Loucy (cell line): ENCODE data around the gene TMEM181.

ENCODE experiments used
- H2AFZ ChIP-seq: fragments of 200-600 bp; sonication (generic); 2 replicates; pipeline ENCODE4 v1.6.0; 2016; ENCODE audit warnings: antibody characterized with exemption, mild to moderate bottlenecking, low read length, moderate library complexity
- H3F3A ChIP-seq: fragments of 200-600 bp; 2 replicates; pipeline ENCODE4 v1.6.0; 2016; ENCODE audit warnings: antibody characterized with exemption, low read depth, mild to moderate bottlenecking
- H3K27me3 ChIP-seq: fragments of 200-600 bp; sonication (generic); 2 replicates; pipeline ENCODE4 v1.6.1; 2014; ENCODE audit warnings: low read length, mild to moderate bottlenecking; ENCODE audit not compliant: insufficient read depth, poor library complexity, severe bottlenecking
- H3K36me3 ChIP-seq: fragments of 200-600 bp; sonication (generic); 2 replicates; pipeline ENCODE4 v1.6.1; 2016; ENCODE audit warnings: low read length; ENCODE audit not compliant: insufficient read depth
- H3K4me1 ChIP-seq: fragments of 200-600 bp; sonication (generic); 2 replicates; pipeline ENCODE4 v1.5.1; 2014; ENCODE audit warnings: low read length, mild to moderate bottlenecking; ENCODE audit not compliant: insufficient read depth, poor library complexity, severe bottlenecking
- H3K4me2 ChIP-seq: fragments of 200-600 bp; sonication (generic); 2 replicates; pipeline ENCODE4 v1.6.0; 2014; ENCODE audit warnings: antibody characterized with exemption, low read length, low read depth, mild to moderate bottlenecking; ENCODE audit not compliant: poor library complexity, severe bottlenecking
- H3K4me3 ChIP-seq: fragments of 200-600 bp; sonication (generic); 2 replicates; pipeline ENCODE4 v1.5.1; 2014; ENCODE audit warnings: low read length, mild to moderate bottlenecking, mixed read lengths; ENCODE audit not compliant: poor library complexity, severe bottlenecking
- H3K79me2 ChIP-seq: fragments of 200-600 bp; sonication (generic); 2 replicates; pipeline ENCODE4 v1.6.1; 2014; ENCODE audit warnings: low read length; ENCODE audit not compliant: insufficient read depth
- H3K9ac ChIP-seq: fragments of 200-600 bp; sonication (generic); 2 replicates; pipeline ENCODE4 v1.6.0; 2014; ENCODE audit warnings: mild to moderate bottlenecking, low read depth, low read length, moderate library complexity; ENCODE audit not compliant: poor library complexity, severe bottlenecking
- H3K9me2 ChIP-seq: fragments of 200-600 bp; sonication (generic); replicated peaks from 2 replicates; pipeline ENCODE4 v1.6.1; 2016; ENCODE audit warnings: low read depth, low read length, mixed read lengths
- H3K9me3 ChIP-seq: fragments of 200-600 bp; sonication (generic); 2 replicates; pipeline ENCODE4 v1.6.1; 2014; ENCODE audit warnings: mild to moderate bottlenecking, antibody characterized with exemption, low read length, low read depth; ENCODE audit not compliant: insufficient read depth
- H4K20me1 ChIP-seq: fragments of 200-600 bp; sonication (generic); 2 replicates; pipeline ENCODE4 v1.6.0; 2014; ENCODE audit warnings: antibody characterized with exemption, low read length, mild to moderate bottlenecking; ENCODE audit not compliant: insufficient read depth, poor library complexity, severe bottlenecking
- EZH2phosphoT487 ChIP-seq: fragments of 200-600 bp; IDR thresholded peaks from 2 replicates; pipeline ENCODE4 v1.6.1; 2018; ENCODE audit warnings: antibody characterized with exemption, mild to moderate bottlenecking, moderate library complexity, borderline replicate concordance
- TF ChIP-seq, protein P1 (sequence below): fragments of 200-600 bp; sonication (generic); conservative IDR thresholded peaks from 2 replicates; pipeline ENCODE4 v1.5.1; 2014; ENCODE audit warnings: mild to moderate bottlenecking, antibody characterized with exemption, low read length

Gene TMEM181

DNA sequence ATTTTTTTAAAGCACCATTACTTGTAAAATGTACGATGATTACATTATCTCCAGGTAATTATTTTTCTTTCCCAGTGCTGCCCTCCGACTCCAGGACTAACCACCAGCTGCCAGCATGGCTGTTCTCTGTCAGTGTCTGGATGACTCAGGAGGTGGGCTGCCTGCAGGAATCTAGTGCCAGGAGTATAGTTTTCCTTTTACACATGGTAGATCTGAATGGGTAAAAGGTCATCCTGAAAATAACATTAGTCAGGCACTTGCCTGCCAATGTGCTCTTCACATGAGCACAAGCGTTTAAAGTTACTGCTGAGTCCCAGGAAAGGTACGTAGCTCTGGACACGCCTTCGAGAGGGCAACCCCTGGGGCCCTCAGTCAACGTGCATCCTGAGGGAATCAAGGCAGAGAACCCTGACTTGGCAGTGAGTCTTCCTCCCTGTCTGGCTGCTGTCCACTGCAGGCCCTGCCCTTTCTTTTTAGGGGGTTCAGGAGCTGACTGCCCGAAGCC, 82.3 kb downstream of the TMEM181 start:
- Histone ChIP-seq H2AFZ (no peak overlapping the region), H3F3A (no peaks in the 10 kb centered on the region), H3K4me3 (no peak overlapping the region), H3K36me3 (no peaks in the 10 kb centered on the region), H3K27me3 (peaks cover 97% of the 10 kb centered on the region), H3K9me2 (no peaks in the 10 kb centered on the region), H3K9me3 (no peaks in the 10 kb centered on the region), H3K9ac (no peak overlapping the region), H3K4me2 (no peak overlapping the region), H4K20me1 (no peaks in the 10 kb centered on the region), H3K79me2 (no peaks in the 10 kb centered on the region), H3K4me1 (no peaks in the 10 kb centered on the region)
- TF ChIP-seq, protein P1, sequence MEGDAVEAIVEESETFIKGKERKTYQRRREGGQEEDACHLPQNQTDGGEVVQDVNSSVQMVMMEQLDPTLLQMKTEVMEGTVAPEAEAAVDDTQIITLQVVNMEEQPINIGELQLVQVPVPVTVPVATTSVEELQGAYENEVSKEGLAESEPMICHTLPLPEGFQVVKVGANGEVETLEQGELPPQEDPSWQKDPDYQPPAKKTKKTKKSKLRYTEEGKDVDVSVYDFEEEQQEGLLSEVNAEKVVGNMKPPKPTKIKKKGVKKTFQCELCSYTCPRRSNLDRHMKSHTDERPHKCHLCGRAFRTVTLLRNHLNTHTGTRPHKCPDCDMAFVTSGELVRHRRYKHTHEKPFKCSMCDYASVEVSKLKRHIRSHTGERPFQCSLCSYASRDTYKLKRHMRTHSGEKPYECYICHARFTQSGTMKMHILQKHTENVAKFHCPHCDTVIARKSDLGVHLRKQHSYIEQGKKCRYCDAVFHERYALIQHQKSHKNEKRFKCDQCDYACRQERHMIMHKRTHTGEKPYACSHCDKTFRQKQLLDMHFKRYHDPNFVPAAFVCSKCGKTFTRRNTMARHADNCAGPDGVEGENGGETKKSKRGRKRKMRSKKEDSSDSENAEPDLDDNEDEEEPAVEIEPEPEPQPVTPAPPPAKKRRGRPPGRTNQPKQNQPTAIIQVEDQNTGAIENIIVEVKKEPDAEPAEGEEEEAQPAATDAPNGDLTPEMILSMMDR: no peak

DNA sequence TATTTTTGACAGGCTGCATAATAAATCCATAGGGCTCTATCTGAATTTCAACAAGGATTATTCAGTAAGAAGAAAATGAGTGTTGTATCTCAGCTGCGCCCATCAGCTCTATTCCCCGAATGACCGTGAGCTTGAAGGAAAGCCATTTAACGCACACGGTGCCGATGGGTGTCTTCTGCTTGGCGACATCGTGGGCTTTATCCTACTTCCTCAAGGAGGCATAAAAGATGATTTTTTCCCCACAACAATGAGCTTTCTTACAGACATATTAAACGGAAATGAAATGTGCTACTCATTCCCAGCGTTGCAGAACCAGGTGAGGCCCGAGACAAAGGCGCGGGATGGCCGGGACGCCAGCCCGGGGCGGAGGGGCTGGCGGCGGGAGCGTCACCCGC, 83.9 kb downstream of the TMEM181 start:
- Histone ChIP-seq H3K9me3 (no peaks in the 10 kb centered on the region), H3K9ac (no peak overlapping the region), H3K4me2 (no peak overlapping the region), H3K79me2 (no peaks in the 10 kb centered on the region), H3K27me3 (peaks cover 91% of the 10 kb centered on the region), H4K20me1 (no peaks in the 10 kb centered on the region), H3K9me2 (no peaks in the 10 kb centered on the region), H3K4me1 (no peaks in the 10 kb centered on the region), H2AFZ (no peak overlapping the region), H3K4me3 (no peak overlapping the region), H3K36me3 (no peaks in the 10 kb centered on the region), H3F3A (no peaks in the 10 kb centered on the region)
- TF ChIP-seq, protein P1: no peak
- no peak for TF ChIP-seq EZH2phosphoT487

DNA sequence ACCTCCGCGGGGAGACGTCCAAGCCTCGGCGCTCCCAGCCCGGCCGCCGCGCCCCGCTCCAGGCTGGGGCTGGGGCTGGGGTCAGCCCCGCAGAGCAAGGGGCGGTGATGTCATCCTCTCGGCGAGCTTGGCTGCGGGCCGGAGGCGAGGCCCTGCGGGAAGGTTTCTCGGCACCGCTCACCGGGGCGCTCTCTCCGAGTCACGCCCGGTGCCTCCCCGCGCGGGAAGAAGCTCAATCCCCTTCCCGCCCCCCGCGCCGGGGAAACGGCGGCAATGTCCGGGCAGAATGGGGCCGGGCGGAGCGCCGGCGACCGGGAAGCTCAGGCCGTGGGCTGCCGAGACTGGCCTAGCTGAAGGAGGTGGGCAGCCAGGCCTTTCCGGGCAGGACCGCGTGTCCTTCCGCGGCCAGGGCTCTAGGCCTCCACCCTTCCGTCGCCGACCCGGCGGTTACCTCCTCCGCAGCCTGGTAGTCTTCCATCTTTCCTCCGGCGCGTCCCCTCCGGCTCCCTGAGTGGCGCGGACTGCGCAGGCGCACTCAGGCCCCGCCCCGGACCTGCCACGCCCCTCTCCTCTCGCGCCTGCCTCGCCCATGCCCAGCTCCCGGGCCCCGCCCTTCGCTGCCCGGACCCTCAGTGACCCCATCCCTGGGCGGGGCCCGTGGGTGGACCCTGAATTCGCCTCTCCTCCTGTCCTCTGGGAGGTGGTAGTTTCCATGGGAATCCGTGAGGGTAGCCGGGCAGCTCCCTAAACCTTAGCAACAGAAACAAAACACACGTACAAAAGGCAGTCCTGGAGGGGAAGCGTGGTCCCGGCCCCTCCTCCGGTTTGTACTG, 84.6 kb downstream of the TMEM181 start, which contains the start of gene DYNLT1:
TSS of gene DYNLT1 (minus strand) at position 513 of the 833 bp plus-strand sequence. CDS start at position 478, 35 bp downstream.
- no peaks in the 10 kb centered on the region for H3K9me3 ChIP-seq
- TF ChIP-seq, protein P1: no peak
- TF ChIP-seq EZH2phosphoT487: no peak
- no peaks in the 10 kb centered on the region for H3K36me3 ChIP-seq
- H3K79me2 ChIP-seq: no peaks in the 10 kb centered on the region
- peaks cover 4% of the 10 kb centered on the region for H3K4me1 ChIP-seq
- no peak within 1 kb of the TSS for H3K9ac ChIP-seq
- H2AFZ ChIP-seq: no peak within 1 kb of the TSS
- H4K20me1 ChIP-seq: no peaks in the 10 kb centered on the region
- H3K27me3 ChIP-seq: peaks cover 91% of the 10 kb centered on the region
- H3K4me2 ChIP-seq: no peak within 1 kb of the TSS
- H3K4me3 ChIP-seq: no peak within 1 kb of the TSS
- no peaks in the 10 kb centered on the region for H3F3A ChIP-seq
- no peaks in the 10 kb centered on the region for H3K9me2 ChIP-seq
